Stimulated activated CD8-positive, alpha-beta memory T cell treated with anti-CD3 and anti-CD28 coated beads, Interleukin-12 subunit alpha, Interleukin-12 subunit beta, amount 100 ng/mL, for 24 hours (primary cell): ENCODE results near the gene LSM10.

Experiments
- DNase-seq: peaks from one replicate; pipeline ENCODE4 v3.0.0-alpha.2; 2020; ENCODE audit errors: extremely low read depth

The LSM10 gene

DNA sequence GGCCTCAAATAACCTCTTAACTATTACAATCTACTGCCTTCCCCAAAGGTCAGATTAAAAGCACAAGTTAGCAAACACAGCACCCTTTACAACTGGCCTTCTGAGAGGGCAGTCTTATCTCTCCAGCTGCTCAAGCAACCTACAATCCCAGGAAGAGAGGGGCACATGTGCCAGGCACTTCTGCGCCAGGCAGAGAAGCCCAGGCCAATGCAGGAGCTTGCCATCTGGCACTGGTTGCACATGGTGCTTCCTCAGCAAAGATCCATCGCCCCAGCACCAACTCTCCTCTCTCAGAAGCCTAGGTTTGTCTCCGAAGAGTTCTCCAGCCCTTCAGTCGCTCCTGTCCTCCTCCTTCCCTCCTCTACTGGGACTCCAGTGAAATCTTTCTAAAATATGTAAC, 14.5 kb downstream of the LSM10 start:
- DNase-seq = no peak

DNA sequence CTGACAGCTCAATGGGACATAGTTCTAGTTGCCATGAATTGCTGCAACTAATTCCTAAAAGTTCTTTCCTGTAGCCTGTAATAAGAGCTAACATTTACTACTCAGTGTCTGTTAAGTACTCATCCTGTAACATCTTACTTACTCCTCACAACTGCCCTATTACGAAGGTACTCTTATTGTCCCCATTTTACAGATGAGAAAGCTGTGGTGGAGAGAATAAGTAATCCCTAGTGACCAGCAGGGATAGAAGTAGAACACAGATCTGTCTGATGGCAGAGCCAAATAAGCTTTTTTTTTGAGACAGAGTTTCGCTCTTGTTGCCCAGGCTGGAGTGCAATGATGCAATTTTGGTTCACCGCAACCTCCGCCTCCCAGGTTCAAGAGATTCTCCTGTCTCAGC, 15.0 kb downstream of the LSM10 start:
- no peak for DNase-seq

DNA sequence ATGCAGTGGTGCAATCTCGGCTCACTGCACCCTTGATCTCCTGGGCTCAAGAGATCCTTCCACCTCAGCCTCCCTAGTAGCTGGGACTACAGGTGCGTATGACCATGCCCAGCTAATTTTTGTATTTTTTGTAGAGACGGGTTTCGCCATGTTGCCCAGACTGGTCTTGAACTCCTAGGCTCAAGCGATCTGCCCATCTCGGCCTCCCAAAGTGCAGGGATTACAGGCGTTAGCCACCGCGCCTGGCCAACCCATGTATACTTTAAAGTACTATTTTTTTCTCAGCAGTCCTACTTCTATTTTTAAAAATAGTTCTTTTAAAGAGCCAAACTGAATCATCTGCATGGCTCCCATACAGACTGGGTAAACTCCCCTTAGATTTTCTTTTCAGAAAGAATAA, 15.5 kb downstream of the LSM10 start:
- DNase-seq = no peak

DNA sequence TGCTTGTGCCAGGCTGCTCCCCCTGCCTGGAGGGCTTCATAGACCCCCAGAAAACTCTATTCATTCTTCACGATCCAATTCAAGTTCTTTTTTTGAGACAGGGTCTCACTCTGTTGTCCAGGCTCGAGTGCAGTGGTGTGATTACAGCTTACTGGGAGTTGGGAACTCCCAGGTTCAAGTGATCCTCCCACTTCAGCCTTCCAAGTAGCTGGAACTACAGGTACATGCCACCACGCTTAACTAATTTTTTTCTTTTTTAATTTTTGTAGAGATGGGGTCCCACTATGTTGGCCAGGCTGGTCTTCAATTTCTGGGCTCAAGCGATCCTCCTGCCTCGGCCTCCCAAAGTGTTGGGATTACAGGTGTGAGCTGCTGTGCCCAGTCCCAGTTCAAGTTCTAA, 16.3 kb downstream of the LSM10 start:
- DNase-seq = no peak

DNA sequence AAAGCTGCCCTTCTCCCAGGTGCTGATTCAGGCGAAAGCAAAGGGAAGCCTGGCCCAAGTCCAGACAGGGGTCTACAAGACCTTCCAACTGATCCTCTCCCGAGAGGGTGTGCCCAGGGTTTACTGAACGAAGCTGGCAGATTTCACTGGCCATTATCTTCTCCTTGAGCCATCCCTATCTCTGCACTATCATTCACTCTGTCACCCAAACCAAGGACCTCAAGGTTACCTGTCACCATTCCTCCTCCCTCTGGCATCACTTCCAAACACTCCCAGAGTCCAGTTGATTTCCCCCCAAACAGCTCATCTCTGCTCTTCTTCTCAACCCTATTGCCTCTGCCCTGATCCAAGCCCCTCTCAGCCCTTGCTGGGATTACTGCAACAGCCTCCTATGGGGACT, 16.9 kb downstream of the LSM10 start:
- DNase-seq = no peak

DNA sequence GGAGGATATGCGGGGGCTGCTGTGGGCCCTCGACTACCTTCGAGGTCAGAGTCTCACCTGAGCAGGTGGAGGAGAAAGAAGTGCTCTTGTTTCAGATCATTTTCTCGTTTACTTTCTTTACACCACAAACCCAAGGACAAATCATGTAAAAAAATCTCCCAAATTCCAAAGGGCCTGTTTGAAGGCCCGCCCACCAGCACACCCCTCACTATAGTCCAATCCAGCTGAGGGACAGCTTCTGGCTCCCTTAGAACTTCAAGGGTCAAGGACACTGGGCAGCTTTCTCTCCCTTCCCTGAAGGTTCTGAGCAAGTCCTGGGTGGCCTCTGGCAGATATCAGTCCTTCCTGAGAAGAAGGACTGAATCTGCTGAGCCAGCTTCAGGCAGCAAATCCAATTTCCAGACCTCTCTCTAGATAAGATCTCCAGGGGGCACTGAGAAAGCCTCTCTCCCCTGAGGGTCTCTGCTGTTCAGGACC, 17.5 kb downstream of the LSM10 start:
- DNase-seq = no peak

DNA sequence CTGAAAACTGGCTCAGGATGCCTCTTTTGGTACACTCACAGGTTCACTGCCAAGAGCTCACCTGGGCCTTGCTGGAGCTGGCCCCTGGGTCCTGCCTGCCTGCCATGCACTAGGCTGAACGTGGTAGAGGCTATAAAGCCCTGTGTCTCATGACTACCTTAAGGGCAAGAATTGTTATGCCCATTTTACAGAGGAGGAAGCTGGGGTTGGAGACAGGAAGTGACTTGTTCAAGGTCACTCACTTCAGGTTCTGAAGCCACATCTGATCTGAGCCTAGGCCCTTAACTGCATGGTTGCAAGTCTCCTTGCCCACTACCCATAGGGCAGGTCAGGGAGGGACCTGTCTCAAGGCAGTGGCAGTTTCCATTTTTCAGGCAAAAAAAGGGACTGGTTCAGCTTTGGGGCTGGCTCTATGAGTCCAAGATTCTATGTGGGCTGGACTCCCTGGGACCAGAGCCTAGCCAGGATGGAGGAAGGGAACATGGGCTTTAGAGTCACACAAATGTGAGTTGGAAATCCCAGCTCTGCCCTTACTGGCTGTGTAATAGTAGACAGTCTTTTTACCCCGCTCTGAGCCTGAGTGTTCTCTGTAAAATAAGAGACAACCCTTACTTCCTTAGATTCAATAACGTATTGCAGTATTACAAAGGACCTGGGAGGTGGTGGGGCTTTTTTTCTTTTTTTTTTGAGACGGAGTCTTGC, 19.8 kb downstream of the LSM10 start:
- no peak for DNase-seq

DNA sequence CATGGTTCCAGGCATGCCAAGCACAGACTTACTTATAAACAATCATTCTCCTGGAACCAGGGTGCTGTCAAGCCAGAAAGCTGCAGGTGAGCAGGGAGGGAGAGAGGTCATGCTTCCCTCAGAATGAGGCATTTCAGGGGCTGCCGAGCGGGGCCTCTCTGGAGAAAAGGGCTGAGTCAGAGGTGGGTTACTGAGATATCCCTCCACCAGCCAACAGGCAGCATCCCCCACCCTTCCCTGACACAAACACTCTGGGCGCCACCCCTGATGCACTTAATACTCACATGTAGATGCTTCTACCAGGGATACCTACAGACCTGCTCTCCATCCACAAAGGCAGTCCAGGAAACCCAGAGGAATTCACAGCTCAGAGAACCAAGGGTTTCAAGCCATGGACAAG, 25.1 kb downstream of the LSM10 start:
- no peak for DNase-seq

DNA sequence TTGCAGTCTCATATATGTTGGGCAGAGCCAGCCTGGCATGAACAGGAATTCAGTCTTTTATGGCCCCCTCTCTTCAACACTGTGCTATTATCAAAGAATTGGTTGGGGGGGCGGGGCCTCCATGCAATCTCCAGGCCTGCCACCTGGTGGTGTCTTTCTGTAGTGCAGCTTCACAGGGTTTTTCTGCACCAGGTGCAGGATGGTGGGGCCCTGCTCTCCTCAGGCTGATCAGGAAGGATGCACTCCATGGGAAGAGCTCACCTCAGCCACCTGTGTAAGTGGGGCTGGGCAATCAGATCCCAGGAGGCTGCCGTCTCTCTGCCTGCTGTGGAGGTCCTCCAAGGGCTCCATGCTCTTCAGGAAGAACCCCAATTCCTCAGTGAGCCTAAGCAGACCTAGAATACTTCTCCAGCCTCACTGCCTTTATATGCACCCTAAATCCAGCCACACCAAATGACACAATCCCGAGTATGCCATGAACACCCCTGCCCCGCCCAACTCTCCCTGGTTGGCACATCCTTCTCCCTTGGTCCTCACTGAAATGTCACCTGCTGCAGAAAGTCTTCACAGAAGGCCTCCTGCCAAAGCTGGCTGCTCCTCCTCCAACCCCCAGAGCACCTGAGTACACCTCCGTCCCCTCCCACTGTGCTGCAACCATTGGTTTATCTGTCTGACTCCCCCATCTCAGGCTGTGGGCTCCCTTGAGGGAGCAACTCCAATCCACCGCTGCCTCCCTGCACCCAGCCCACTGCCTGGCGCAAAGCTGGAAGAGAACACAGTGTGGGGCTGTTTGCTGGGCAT, 28.4 kb downstream of the LSM10 start:
- peak; percentile 58 for DNase-seq

DNA sequence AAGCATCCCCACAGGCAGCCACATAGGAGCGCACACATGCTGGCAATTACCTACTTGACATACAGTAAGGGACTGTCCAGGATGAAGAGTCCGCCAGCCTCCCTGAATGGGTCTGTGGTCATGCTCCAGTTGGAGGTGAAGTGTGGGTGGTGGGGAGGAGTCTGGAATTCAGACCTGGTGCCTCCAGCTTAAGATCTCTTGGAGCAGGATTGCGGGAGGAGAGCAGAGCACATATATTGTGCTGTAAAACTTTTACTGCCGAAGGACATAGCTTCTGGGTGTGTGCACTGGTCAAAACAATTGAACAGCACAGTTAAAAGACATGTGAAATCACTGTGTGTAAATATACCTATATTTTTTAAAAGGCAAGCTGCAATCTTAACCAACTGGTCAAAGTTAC, 29.9 kb downstream of the LSM10 start:
- no peak for DNase-seq

DNA sequence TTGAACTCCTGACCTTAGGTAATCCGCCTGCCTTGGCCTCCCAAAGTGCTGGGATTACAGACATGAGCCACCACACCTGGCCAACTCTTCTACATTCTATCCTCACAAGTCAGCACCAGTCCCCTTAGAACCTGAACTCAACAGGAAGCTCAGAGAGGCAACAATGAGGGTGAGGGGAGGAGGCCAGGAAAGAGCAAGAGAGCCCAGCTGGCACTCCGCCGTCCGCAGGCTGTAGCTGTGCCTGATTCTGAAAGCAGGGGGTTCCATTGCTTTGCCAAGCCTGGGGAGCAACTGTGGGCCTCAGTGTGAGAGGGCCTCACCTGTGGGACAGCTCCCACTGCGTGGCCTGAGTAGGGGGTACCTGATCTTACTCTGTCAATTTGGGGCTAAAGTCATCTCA, 30.6 kb downstream of the LSM10 start:
- no peak for DNase-seq

DNA sequence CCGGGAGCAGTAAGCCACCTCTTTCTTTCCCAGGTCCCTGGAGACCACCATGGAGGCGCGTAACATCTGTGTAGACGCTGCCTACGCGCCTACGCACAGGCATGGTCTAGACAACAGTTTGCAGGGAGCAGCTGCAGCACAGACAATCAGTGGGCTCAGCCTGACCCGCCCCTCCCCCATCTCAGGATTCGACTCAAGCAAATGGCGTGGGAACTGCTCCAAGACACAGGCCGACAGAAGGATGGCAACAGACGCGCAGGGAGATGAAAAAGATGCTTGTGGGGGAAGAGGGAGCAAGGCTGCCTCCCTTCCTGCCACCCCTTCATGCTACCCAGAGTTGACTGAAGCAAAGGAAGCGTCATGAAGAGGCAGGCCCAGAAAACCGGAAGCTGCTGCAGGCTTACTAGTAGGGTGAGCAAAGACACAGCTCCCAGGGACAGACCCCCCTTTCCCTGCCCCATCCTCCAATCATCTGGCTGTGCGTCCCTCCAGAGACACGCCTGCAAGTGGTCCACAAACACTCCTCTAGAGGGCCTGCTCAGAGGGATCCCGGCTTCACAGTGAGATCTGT, 31.5 kb downstream of the LSM10 start:
- peak; percentile 31 for DNase-seq

DNA sequence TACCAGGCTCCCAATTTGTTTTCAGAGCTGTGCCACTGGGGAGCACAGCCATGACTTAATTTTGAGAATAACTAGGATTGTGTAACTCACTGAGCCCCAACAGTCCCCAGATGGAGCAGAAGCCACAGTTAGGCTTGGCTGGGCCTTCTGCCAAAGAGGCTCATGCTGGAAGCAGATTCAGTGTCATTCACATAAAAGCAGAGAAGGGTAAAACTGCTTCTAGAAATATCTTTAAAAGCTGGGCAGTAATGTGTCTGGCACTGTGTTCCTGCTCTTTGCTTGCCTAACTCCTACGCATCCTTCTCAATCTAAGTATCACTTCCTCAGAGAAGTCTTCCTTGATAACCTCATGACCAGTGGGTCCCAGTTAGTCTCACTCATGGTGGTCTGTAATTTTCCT, 32.3 kb downstream of the LSM10 start:
- no peak for DNase-seq

DNA sequence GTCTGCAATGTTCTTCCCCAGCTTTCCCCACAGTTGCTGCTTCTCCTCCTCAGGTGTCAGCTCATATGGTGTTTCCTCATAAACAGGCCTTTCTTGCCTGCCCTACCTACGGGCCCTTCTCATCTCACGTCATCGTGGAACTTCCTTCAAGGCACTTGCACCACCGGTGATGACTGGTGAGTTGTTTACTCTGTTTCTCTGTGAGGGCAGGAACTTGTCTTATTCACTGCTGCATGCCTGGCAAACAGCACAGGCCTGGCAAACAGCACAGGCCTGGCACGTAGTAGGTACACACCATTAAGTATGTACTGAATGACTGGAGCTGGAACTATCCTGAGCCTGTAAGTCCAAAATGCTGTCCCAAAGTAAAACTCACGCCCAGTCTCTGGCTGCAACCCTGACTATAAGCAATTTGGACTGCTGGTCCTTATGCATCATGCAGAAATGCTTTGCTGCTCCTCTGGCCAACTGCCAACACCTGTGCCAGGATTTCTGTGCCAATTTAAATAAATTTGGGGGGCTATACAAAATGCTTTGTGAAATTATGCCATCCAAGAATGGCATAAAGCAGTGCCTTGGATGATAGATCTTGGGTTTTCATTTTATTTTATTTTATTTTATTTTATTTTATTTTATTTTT, 37.7 kb downstream of the LSM10 start:
- no peak for DNase-seq

DNA sequence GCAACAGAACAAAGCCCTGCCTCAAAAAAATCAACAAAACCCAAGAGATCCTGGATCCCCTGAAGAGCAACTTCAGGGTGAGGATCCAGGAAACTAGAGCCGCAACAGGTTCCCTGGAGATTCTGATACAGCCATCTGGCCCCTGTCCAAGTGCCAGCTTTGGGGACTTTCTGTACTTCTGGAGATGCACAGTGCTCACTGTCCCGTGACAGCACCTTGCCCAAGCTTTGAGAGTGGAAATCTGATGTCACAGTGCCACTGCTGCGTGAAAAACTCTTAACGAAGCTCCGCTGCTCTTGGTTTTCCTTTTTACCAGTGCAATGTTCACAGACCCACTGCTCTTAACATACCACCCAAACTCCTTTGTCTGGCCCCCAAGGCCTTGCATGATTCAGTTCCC, 38.3 kb downstream of the LSM10 start:
- DNase-seq = no peak

DNA sequence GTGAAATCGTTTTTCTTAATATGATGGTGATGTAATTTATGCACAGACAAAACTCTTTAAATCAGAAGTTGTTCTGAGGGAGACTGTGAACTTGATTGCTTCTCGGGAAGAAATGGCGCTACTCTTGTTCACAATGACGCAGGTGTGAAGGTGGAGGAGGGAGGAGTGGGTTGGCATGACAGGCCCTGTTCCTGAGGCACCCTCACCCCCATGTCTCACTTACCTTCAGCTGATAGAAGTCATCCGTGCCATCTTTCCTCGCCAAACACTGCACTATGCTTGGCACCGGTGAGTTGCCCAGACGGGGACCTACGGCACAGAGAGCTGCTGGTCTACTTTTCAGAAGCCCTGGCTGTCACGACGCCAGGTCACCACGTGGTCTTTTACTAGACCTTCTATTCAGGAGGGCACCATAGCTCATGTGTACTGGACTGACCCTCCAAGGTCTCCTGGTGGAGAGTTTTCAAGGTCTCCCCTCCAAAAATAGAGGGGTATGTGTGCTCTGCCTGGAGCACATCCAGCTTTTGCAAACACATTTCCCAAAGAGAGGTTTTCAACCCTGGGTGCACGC, 39.1 kb downstream of the LSM10 start:
- DNase-seq = no peak

DNA sequence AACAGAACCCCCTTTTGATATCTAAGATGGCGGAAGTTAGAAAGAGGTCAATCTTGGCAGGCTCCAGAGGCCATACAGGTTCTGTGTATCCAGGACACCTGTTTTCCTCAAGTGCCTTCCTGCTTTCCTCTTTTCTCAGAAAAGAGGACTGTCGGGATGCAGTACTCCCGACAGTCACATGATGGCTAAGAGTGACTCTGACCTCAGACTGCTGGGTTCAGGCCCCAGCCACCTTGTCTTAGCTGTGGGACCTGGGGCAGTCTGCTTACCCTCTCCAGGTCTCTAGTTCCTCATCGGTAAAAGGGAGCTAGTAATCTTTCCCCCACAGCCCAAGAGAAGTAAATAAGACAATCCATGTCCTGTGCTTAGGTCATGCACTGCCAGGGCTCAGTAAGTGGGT, 41.9 kb downstream of the LSM10 start:
- DNase-seq = no peak

DNA sequence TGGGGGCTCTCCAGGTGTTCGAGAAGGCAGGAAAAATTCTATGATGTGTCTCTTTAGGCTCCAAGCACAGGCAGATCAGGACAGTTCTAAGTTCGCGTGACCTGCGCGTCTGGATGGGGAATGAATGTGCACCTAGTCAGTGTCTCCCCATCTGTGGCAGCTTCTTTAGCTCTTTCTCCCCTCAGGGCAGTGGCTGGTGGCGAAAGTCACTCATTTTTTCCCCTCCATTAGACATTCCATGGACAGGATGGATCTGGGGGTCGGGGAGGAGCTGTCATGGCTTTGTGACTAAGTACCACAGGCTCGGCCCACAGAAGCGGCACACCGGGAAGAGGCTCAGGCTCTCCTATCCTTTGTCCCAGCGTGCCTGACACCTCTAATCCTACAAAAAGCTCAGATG, 43.2 kb downstream of the LSM10 start:
- DNase-seq = no peak

DNA sequence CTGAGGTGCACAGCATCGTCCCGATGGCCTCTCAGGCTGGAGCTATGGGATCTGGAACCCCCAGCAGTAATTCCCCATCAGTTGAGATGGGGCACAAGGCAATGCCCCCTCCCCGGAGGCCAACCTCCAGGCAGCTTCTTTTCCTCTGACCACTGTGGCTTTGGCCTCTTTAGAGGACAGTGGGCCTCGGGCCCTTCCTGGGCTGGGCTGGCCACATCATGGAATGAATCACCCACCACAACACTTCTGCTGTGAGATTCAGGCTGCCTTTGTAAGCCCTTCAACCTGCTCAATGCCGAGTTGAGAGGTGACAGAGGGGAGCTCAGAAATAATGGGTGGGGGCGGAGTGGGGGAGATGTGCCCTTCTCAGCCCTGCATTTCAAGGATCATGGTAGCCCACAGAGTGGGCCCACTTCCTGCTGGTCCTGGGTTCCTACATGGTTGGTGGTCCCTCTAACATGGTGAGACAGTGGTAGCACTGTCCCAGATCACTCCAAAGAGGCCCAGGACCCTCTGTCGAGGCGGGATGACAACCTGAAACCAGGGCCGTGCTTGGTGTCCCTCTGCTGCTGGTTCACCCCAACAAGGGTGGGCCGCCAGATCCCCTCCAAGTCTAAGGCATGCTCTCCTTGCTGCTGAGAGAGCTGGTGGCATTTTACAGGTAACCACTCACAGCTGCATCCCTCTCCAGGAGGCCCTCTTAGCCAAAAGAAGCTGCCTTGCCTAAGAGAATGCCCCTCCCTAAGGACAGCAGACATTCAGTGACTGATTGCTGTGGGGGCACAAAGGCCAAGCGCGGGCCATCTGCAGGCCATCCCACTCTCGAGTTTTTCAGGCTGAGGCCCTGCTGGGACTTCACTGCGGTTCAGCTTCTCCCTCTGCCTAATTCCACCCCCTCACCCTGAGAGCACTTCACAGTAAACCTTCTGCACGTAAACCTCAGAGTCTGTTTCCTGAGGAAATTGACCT, 44.5 kb downstream of the LSM10 start:
- DNase-seq = no peak

DNA sequence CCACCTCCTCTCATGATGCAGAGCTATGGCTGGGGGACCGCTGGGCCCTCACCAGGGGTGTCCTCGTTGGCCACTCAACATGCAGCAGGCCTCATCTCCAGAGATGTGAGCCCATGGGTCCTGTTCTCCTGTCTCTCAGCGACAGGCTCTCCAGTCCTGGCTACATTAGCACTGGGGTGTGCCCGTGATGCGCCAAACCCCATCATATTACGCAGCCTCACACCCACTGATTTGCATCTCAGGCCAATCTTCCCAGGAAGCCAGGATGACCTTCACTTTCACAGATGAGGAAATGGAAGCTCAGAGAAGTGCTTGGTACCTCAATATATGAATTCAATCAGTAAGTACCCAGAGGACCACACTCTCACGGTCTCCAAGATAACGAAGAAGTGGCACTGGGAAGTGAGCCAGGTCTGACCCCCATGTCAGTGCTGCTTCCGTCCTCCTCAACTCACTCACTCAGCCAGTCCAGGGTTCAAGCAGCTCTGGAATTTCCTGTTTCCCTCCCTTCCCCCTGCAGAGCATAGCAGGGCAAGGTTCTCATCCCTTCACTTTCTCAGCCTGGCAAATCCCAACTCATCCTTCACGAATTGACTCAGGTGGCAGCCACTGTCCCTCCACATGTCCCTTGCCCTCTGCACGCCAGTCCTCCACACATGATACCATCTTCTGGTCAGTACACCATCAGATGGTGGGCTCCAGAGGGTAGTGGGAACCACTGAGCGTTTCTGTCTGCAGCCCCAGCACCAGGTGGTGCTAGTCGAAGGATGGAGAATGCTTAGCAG, 45.4 kb downstream of the LSM10 start:
- DNase-seq = no peak
